Activated T-helper 1 cell treated with Interleukin-2 at 50 U/mL for 16 hours (primary cell): ENCODE results near the gene FOXE1.

ENCODE experiments used
- DNase-seq: peaks from one replicate; pipeline ENCODE4 v3.0.0-alpha.2; 2020; ENCODE audit warnings: low read depth

FOXE1 gene

DNA sequence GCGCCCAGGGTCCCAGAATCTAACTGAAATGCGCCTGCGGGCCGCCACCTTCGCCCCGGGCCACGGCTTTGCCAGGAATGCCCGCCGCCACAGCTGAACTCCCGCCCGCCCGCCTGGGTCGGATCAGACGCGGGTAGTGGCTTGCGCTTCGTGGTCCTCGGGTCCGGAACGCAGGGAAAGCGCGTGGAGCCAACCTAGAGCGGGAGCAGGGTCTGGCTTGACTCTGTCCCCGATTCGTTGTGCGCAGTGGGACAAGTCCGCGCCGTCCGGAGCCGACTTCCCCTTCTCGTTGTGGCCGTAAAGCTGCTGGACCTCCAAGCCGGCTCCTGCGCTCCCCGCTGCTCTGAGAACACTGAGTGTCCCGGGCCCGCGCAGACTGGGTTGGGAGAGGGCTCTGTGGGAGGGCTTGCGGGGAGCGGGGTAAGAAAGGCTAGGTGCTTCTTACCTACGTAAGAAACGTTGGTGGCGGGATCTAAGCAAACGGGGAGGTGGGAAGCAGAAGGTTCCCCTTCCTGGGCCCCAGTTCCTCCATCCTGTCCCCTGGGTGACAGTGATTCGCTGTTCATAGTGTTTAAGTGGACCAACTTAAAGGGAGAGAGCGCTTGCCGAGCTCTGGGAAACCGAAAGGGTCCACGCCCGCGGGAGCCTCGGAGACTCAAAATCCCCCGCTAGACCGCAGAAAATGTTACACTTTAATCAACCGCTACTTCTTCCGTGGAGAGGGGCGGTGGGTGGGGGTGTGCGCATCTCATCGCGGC lies 4.4 kb upstream of the FOXE1 start:
- no peak for DNase-seq

DNA sequence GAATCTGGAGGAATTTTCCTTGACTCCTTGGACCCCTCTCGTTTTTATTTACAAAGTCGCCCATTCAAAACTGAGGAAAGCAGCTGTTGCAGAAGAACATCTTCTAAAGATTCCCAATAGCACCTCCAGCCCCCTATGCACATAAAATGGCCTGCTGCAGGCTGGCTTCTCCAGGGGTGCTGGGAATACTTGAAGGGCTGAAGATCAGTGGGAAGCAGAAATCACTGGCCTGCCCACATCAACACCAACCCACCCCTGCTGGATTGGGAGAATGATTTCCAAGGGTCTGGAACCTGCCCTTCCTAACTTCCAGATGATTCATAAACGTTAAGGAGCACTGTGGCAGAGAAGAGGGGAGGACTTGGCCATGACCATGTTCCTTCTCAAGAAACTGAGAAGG lies 3.0 kb upstream of the FOXE1 start:
- no peak for DNase-seq

DNA sequence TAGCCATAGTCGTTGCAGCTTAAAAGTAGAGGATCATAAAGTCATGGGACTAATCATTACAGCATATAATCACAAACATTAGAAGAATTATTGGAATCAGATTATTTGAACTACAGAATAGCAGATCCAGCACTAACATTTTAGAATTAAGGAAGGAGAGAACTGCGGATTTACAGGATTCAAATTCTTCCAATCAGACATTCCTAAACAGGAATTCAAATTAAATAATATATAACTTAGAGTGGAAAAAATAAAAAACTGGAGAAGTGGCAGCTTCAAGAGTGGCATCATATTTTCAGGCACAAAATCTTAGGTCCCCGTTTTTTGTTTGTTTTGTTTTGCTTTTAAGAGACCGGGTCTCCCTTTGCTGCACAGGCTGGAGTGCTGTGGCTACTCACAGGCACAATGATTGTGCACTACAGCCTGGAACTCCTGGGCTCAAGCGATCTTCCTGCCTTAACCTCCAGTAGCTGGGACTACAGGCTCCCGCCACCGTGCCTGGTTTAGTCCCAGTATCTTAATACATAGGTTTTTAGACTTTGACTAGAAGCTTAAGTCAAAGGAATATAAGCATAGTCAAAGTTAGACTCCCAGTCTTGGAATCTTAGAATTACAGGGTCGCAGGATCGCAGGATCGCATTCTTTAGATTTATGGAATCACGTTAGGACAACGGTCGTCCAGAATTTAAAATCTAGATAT lies 2.1 kb upstream of the FOXE1 start:
- DNase-seq = no peak

DNA sequence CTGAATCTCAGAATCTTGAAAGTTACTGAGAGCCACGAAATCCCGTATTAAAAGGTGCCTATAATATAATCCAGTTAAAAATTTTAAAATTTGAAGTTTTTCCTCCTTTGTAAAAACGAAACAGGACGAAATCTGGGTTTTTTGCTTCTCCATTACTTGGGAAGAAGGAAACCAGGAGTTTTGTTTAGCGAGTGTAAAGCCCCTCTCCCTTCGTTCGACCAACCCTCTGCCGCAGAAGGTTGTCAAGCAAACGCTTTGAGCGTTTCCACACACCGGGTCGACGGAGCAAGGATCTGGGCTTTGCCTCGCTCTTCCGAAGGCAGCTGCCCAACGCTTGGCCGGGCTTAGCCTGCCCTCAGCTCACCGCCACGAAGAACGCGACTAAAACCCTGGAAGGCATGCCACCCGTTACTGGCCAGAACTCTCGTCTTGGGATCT lies 1.6 kb upstream of the FOXE1 start:
- DNase-seq = no peak

DNA sequence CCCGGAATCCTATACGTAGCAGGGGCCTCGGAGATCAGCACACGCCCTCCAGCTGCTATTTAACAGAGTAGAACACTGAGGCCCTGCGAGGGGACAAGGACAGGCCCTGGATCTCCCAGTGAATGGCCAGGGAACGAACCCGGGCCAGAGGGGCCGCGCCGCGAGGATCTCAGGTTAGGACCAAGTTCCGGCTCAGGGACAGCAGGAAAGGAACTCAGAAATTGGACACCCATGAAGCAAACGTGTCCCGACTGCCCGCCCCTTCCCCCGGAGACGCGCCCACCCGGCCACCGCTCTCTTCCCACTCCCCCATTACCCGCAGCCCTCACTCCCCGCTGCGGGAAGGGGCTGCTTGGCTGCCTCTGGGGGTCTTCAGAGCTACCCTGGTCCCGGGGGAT lies 1.0 kb upstream of the FOXE1 start:
- DNase-seq = no peak

DNA sequence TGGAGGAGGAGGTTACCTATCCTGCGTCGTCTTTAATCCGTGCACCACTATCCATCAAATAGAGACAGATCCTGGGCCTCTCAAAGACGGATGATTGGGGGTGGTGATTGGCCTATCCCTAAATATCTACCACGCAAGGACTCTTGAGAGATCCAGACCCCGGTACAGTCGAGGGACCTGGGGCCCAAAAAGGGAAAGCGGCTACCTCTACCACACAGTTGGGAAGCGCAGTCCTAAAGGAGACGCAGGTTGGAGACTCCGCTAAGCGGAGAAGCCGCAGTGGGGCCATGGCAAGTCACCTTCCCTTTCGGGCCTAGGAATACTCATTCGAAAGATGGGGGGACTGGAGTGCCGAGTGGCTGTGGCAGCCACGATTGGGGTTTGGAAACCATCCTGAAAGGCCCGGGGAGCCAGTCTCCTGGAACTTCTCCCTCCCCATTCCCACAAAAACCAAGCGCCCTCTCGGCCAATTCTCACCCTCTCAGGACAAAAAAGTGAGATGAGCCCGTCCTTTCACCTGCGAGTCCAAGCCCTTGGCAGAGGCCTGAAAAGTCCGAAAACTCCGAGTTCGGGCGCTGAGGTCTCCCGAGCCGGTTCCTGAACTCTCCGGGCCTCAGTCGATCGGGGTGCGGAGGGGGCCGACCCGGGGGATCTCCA lies 499 bp upstream of the FOXE1 start:
- DNase-seq = no peak

DNA sequence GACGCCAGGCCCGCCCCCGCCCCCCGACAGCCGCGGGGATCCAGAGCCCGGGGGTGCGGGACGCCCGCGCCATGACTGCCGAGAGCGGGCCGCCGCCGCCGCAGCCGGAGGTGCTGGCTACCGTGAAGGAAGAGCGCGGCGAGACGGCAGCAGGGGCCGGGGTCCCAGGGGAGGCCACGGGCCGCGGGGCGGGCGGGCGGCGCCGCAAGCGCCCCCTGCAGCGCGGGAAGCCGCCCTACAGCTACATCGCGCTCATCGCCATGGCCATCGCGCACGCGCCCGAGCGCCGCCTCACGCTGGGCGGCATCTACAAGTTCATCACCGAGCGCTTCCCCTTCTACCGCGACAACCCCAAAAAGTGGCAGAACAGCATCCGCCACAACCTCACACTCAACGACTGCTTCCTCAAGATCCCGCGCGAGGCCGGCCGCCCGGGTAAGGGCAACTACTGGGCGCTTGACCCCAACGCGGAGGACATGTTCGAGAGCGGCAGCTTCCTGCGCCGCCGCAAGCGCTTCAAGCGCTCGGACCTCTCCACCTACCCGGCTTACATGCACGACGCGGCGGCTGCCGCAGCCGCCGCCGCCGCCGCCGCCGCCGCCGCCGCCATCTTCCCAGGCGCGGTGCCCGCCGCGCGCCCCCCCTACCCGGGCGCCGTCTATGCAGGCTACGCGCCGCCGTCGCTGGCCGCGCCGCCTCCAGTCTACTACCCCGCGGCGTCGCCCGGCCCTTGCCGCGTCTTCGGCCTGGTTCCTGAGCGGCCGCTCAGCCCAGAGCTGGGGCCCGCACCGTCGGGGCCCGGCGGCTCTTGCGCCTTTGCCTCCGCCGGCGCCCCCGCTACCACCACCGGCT lies 1.0 kb downstream of the FOXE1 start:
- no peak for DNase-seq

DNA sequence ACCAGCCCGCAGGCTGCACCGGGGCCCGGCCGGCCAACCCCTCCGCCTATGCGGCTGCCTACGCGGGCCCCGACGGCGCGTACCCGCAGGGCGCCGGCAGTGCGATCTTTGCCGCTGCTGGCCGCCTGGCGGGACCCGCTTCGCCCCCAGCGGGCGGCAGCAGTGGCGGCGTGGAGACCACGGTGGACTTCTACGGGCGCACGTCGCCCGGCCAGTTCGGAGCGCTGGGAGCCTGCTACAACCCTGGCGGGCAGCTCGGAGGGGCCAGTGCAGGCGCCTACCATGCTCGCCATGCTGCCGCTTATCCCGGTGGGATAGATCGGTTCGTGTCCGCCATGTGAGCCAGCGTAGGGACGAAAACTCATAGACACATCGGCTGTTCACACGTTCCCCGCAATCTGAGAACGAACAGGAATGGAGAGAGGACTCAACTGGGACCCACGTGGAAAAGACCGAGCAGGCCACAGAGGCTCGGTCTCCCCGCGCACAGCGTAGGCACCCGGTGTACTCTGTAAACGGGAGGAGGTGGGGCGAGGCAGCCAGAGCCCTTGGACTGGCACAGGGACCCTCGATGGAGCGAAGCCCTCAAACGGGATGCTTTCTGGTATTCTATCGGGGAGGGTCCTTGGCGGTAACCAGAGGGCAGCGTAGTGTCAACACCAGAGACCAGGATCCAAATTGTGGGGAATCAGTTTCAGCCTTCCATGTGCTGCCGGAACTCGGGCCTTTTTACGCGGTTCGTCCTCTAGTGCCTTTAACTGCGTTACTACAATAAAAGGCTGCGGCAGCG lies 1.9 kb downstream of the FOXE1 start:
- DNase-seq = no peak

DNA sequence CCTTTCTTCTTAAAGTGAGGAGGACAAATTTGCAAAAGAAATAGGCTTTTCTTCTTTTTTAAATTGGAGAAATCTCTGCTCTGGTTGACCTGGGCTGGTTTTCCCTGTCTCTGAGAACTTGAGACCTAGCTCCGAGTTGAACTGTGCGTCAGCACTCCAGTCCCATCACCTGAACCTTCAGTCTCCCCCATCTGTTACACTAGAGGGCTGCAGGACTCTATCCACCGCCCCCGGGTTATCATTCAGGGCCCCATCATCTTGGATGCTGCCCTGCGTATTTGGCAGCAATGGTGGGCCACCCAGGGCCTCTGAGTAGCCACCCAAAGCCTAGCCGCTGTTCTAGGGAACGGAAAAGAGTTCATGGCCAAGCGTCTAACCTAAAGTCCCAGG lies 2.5 kb downstream of the FOXE1 start:
- no peak for DNase-seq

DNA sequence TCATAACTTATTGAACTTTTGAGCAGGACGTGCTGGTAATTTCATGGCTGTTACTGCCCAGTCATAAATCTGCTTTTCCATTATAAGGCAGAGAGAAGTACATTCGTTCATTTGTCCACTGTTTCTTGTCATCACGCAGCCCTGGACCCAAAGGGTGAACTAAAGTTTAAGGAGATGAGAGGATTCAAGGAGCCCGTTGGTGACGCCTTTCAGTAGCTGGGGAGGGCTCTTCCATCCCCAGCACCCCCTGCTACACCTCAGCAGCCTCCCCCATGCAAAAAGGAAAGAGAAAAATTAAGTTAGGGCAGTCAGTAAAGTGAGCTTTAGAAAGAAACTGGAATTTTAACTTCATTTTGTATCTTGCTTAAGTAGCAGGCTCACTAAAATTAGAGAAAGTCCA lies 2.9 kb downstream of the FOXE1 start:
- DNase-seq = no peak

DNA sequence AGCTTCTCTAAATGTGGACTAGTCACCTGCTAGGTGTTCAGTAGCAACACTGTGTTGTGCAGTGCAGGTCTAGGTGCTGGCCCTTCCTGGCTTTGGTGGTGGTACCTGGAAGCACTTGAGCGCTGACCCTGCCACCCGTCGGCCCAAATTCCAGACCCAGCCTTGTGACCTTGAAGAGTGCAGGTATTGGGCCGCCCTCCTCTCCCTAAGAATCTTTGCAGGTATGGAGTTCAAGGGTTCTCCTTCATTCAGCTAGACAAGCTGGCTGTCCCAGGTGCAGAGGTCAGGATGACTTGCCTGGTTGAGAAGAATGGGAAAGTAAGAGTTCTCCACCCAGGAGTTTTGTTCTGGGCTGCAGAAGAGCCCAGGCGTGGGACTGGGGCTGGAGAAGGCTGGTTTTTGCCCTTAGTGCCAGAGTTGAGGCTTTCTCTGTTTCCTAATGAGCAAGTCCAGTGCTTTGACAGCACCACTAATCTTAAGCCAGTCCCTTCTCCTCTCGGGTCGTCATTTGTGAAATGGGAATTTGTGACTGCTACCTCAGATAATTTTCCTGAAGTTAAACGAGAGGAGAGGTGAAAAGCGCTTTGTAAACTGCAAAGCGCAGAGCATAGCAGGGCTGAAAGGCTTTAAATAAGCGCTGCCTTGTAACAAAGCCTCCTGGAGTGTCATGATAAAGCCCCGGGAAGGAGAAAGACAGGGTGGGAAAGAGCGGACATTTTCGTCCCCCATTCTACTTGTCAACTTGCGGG lies 4.0 kb downstream of the FOXE1 start:
- no peak for DNase-seq

DNA sequence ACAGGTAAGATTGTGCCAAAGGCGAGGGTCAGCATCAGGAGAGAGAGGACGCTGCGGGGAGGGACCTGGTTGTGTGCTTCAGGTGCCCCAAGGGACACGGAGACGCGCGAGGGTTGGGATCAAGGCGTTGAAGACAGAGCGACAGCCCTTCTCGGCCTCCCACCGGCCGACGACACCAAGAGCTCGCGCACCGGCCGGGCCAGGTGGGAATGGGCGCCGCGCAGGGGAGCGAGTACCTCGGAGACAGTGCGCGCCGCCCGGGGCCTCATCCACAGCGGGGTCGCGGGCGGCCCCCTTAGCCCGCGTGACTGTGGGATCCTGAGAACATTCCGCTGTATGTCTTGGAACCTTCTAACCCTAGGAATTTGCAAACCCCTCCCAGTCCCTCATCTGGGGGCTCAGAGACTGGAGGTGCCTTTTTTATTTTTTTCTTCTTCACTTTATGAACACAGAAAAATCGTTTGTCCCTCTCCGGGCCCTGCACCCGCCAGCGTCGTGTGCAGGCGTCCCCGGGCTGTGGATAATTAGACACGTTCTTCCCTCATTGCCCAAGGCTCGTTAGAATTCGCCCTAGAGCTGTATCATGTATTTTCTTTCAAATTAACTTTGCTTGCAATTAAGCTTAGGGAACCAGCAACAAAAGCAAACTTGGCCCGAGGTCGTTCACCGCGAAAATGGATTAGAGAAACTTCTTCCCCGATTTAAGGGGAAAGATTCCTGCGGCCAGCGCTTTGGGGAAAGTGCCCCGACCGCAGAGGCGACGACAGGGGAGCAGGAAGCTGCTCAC lies 4.8 kb downstream of the FOXE1 start:
- no peak for DNase-seq

DNA sequence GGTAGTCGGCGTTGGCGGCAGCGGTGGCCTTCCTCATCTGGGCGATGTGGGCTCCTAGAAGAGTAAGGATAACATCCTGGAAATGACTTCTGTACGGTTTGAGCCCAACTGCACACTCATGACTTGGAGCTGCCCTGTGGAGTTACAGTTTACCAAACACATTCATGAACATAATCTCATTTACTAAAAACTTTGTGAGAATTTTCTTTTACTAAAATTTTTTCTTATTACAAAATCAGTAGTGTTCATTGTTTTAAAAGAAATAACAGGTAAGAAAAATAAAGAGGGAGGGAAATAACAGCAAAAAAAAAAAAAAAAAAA lies 5.3 kb downstream of the FOXE1 start:
- DNase-seq = no peak

DNA sequence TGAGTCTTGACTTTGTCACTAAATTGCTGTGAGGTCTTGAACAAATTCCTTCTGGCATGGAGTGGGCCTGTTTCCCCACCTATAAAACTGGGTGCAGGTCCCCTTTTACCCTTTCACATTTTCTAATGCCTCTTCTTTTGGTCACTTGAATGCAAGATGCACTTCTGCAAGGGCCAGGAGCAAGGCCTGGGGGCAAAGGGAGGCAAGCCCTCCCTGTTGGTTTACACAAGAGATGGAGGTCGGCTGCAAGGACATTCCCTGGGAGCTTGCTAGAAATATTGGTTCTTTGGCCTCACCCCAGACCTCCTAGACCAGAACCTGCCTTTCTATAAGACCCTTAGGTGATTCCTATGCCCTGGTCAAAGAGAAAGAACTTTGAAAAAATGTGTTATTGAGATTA lies 5.8 kb downstream of the FOXE1 start:
- no peak for DNase-seq

DNA sequence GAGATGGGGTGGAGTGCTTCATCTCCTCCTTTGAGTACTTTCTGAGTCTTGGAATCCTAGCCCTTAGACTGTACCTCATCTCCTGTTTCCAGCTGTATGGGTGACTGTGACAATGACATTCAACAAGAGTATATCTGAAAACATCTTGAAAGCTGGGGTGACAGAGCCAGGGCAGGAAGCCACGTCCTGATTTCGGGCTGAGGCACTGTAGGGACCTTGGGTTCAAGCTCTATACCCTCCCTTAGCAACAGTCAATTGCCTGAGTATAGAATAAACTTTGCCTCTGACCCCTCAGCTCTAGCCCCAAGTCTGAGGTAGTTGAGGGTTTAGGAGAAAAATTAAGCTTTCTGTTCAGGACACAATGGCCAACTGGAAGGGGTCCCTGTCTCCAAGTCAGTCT lies 6.3 kb downstream of the FOXE1 start:
- DNase-seq = no peak

DNA sequence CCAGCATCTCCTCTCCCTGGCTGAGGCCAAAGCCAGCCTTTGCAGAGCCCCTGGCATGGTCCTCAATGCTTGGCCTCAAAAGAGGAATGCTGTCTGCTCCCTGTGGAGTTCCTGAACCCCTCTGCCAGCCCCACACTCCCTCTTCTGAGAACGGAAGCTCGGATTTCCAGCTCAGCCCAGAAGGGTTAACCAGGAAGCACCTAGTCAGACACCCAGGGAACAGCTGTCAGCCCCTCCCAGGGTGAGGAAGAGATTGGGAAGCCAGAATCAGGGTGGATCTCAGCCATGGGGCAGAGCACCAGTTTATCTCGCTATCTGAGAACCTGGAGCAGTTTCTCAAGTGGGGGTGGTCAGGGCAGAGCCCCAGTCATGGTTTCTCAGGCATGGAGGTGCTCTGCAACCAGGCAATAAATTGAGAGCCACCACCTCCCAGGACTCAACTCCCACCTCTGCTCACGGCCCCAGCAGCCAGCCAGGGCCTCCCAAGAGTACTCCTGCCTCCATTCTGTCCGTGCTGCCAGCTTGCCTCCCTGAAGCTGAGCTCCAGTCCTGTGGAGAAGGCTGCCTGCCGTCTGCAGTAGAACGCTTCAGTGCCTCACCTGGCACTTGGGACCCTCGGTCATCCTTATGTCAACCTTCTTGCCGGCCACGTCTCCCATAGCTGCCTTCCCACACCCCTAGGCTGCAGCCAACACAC lies 7.6 kb downstream of the FOXE1 start:
- DNase-seq = no peak

DNA sequence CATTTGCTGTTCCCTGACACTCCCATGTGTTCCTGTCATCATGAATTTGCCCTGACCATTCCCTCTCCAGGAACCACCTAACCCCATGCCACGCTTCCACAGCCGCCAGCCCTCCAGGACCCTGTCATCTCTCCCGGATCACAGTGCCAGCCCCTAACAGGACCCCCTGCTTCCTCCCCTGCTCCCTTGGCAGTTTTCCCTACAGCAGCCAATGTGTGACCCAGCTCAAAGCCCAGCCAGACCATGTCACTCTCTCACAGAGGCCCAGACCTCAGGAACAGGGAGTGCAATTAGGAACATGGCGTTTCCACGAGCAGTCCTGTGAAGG lies 8.1 kb downstream of the FOXE1 start:
- no peak for DNase-seq

DNA sequence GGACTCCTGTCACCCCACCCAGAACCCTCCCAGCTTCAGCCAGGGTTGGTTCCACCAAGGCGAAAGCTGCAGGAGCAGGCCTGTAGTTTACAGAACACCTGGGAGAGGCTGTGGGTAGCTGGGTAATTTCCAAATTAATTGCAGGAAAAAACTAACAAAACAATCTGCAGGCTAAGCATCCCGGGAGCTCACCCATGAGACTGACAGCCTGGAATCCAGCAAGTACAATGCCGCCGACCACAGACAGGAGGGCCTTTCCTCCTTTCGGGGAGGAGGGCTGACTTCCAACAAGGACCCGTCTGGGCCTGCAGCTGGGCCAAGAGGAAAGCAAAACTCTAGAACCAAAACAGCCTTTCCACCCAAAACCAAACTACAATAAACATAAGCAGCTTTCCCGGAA lies 10.3 kb downstream of the FOXE1 start:
- DNase-seq = no peak

DNA sequence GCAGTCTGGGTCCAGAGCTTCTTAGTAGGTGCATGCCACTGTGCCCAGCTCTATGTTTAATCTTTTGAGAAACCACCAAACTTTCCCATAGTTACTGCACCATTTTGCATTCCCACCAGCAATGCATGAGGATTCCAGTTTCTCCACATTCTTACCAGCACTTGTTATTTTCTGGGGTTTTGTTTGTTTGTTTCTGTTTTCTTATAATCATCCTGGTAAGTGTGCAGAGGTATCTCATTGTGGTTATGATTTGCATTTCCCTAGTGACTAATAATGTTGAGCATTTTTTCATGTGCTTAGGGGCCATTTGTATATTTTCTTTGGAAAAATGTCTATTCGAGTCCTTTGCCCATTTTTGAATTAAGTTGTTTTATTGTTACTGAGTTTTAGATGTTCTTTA lies 11.4 kb downstream of the FOXE1 start:
- no peak for DNase-seq

DNA sequence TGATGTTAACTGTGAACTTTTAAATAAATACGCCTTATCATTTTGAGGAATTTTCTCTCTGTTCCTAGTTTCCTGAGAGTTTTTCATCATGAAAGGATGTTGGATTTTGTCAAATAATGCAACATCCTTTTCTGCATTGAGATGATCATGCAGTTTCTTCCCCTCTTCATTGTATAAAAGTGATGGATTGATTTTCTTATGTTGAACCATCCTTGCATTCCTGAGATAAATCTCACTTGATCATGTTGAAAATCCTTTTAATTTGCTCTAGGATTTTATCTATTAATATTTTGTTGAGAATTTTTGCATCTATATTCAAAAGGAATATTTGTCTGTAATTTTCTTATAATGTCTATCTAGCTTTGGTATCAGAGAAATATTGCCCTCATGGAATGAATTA lies 13.3 kb downstream of the FOXE1 start:
- no peak for DNase-seq
